Colonic mucosa (tissue), 4 donors: ENCODE results near the gene C2orf66. TPM values are rescaled to one million over a fixed set of nuclear protein-coding genes. Genes with fewer than 3 reads are reported as not detected.

Experiments used
- DNase-seq: peaks from one replicate; pipeline ENCODE4 v3.0.0-alpha.2; 2020
- H3K27ac ChIP-seq: fragments of 200-600 bp; one replicate; pipeline ENCODE4 v1.8.0; 2021
- H3K27me3 ChIP-seq: fragments of 200-600 bp; one replicate; pipeline ENCODE4 v1.8.0; 2021
- H3K36me3 ChIP-seq: fragments of 200-600 bp; one replicate; pipeline ENCODE4 v1.8.0; 2021
- H3K4me1 ChIP-seq: fragments of 200-600 bp; one replicate; pipeline ENCODE4 v1.8.0; 2021; ENCODE audit warnings: mild to moderate bottlenecking
- H3K4me3 ChIP-seq: fragments of 200-600 bp; one replicate; pipeline ENCODE4 v1.8.0; 2021
- H3K9ac ChIP-seq, 2 donors: one replicate each; pipeline ENCODE4 v1.7.0; 2013; ENCODE audit warnings: control low read depth in 2 of 2, low read depth in 2 of 2, low read length in 2 of 2
- H3K9me3 ChIP-seq: fragments of 200-600 bp; one replicate; pipeline ENCODE4 v1.8.0; 2021
- CTCF ChIP-seq: fragments of 200-600 bp; IDR thresholded peaks from one replicate; pipeline ENCODE4 v1.8.0; 2022; ENCODE audit warnings: antibody characterized with exemption, mild to moderate bottlenecking
- intact Hi-C: fragments of 100-400 bp; cut with DNase I; formaldehyde crosslinking; loops from one replicate; pipeline ENCODE4 v1.14.1; 2022
- total RNA-seq, 2 donors: library from RNA; stranded (reverse); fragmentation: NEBNext Ultra II Directional in 1 of 2; extraction: Animal tissue kit (Norgen Biotek cat#: 25700) in 1 of 2; gene quantifications; one replicate each; pipeline ENCODE4 v1.2.1, GENCODE V29; 2021
- donor health status: healthy.
- donor health status: DM: no; HTN: no; CAD: no.
- donor health status: DM: no; HTN: no; CAD: no.

The C2orf66 gene
- total RNA-seq, 2 donors from 2014 or later, result 0.19 TPM; not detected in 1

- no peak for TF ChIP-seq CTCF
- no peak overlapping the region for H3K9ac ChIP-seq
- no peaks in the 10 kb centered on the region for H3K4me1 ChIP-seq
- no peak for DNase-seq
- intact Hi-C loops, result no loop called here
- no peak overlapping the region for H3K4me3 ChIP-seq
- no peaks in the 10 kb centered on the region for H3K27me3 ChIP-seq
- H3K27ac ChIP-seq, result no peak overlapping the region
- H3K9me3 ChIP-seq, result no peaks in the 10 kb centered on the region
- H3K36me3 ChIP-seq, result no peaks in the 10 kb centered on the region
Observed at GRCh38 chr2:196846295-196846694, 37.1 kb upstream of the C2orf66 start.

GRCh38 chr2:196845371-196845770 lies 36.2 kb upstream of the C2orf66 start:
- no peak for TF ChIP-seq CTCF
- intact Hi-C loops, result no loop called here
- H3K4me3 ChIP-seq, result no peak overlapping the region
- no peaks in the 10 kb centered on the region for H3K9me3 ChIP-seq
- no peak overlapping the region for H3K27ac ChIP-seq
- H3K9ac ChIP-seq, result no peak overlapping the region
- no peaks in the 10 kb centered on the region for H3K36me3 ChIP-seq
- DNase-seq, result no peak
- H3K27me3 ChIP-seq, result no peaks in the 10 kb centered on the region
- no peaks in the 10 kb centered on the region for H3K4me1 ChIP-seq

- no peak for DNase-seq
- no peaks in the 10 kb centered on the region for H3K36me3 ChIP-seq
Observed at GRCh38 chr2:196840171-196840570, 31.0 kb upstream of the C2orf66 start.

GRCh38 chr2:196839574-196839973 lies 30.4 kb upstream of the C2orf66 start:
- Histone ChIP-seq H3K4me3 (no peak overlapping the region), H3K4me1 (no peaks in the 10 kb centered on the region), H3K27ac (no peak overlapping the region), H3K27me3 (no peaks in the 10 kb centered on the region), H3K9me3 (no peaks in the 10 kb centered on the region), H3K9ac (no peak overlapping the region), H3K36me3 (no peaks in the 10 kb centered on the region)
- DNase-seq, result no peak
- intact Hi-C loops, result no loop called here
- TF ChIP-seq CTCF, result no peak

More at GRCh38 chr2:196840171-196840570, 31.0 kb upstream of the C2orf66 start:
- no peak overlapping the region for H3K9ac ChIP-seq
- TF ChIP-seq CTCF, result no peak
- no peak overlapping the region for H3K27ac ChIP-seq
- intact Hi-C loops, result no loop called here
- H3K9me3 ChIP-seq, result no peaks in the 10 kb centered on the region
- H3K4me1 ChIP-seq, result no peaks in the 10 kb centered on the region
- no peak overlapping the region for H3K4me3 ChIP-seq
- H3K27me3 ChIP-seq, result no peaks in the 10 kb centered on the region

- Histone ChIP-seq H3K9me3 (no peaks in the 10 kb centered on the region), H3K4me1 (no peaks in the 10 kb centered on the region), H3K27ac (no peak overlapping the region), H3K4me3 (no peak overlapping the region), H3K36me3 (no peaks in the 10 kb centered on the region), H3K9ac (no peak overlapping the region), H3K27me3 (no peaks in the 10 kb centered on the region)
- no peak for DNase-seq
- intact Hi-C loops, result no loop called here
- TF ChIP-seq CTCF, result no peak
Observed at GRCh38 chr2:196836440-196836839, 27.3 kb upstream of the C2orf66 start.

- no peak overlapping the region for H3K4me3 ChIP-seq
- no peaks in the 10 kb centered on the region for H3K36me3 ChIP-seq
- intact Hi-C loops, result no loop called here
- no peak overlapping the region for H3K27ac ChIP-seq
- no peak overlapping the region for H3K9ac ChIP-seq
- H3K4me1 ChIP-seq, result no peaks in the 10 kb centered on the region
- H3K27me3 ChIP-seq, result no peaks in the 10 kb centered on the region
- no peak for TF ChIP-seq CTCF
- no peak for DNase-seq
- H3K9me3 ChIP-seq, result no peaks in the 10 kb centered on the region
Observed at GRCh38 chr2:196830701-196831100, 21.5 kb upstream of the C2orf66 start.
